Astrocyte (in vitro differentiated cells and primary cell): ENCODE measurements around the gene KCNMA1.

ENCODE experiments used
- CTCF ChIP-seq: IDR thresholded peaks from 2 replicates; pipeline ENCODE4 v1.5.1; 2011; ENCODE audit warnings: low read depth, mild to moderate bottlenecking, inconsistent platforms, low read length, moderate library complexity; ENCODE audit not compliant: insufficient read depth
- EZH2 ChIP-seq: IDR thresholded peaks from 2 replicates; pipeline ENCODE4 v1.6.1; 2012; ENCODE audit warnings: mild to moderate bottlenecking, low read length, inconsistent platforms; ENCODE audit not compliant: insufficient read depth

- TF ChIP-seq CTCF (no peak), EZH2 (no peak)
These were observed 182.0 kb downstream of the KCNMA1 start for GRCh38 chr10:77455561-77455960.
